Stomach (tissue), 4 donors: Measurements from ENCODE around the gene MYBPC2.

Experiments used
- CTCF ChIP-seq, 7 experiments: fragments of 450-650 bp in 4 of 7; fragments of 200-600 bp in 3 of 7; sonication (generic) in 3 of 7; IDR thresholded peaks; one replicate each; pipeline ENCODE4 v1.5.1; 2016 to 2019; ENCODE audit warnings: antibody characterized with exemption in 7 of 7, control low read depth in 2 of 7, mild to moderate bottlenecking in 1 of 7
- EP300 ChIP-seq: sonication (generic); formaldehyde crosslinking; IDR thresholded peaks from one replicate; pipeline ENCODE4 v1.6.1; 2017; ENCODE audit warnings: antibody characterized with exemption

DNA sequence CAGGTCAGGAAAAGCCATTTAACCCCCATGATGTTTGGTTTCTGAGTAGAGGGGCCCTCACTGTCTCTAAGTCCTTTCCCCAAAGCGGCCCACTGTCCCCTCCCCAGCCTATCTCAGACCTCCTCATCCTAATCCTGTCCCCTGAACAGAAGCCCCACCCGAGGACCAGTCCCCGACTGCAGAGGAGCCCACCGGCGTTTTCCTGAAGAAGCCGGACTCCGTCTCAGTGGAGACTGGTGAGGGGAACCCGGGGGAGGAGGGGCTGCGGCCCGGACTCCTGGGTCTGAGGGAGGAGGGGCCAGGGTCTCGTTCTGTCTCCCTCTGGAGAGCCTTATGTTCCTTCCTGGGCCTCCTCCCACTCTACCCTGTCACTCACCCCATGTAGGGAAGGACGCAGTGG is 2.9 kb downstream of the MYBPC2 start:
- TF ChIP-seq CTCF (IDR thresholded peaks at IDR 0.05) (no peak), EP300 (no peak)
